NCI-H524 (cell line): ENCODE data around the gene HERC5.
A peak's percentile ranks its signal among the peaks of the same experiment; 100 is the strongest.

ENCODE experiments used
- DNase-seq, 2 experiments: peaks; one replicate each; lab custom pipeline; 2025; lab: John Stamatoyannopoulos, UW

HERC5 gene

GRCh38 chr4:88522702-88523324 lies 65.9 kb downstream of the HERC5 start:
- DNase-seq = peak in 1 of 2 experiments; percentile 19

GRCh38 chr4:88523325-88524129 lies 66.6 kb downstream of the HERC5 start, which contains the start of gene PYURF:
Gene PYURF (minus strand): TSS chr4:88523776. CDS start chr4:88523700, 76 bp downstream.
- DNase-seq = peak; percentile 70 to 81

- no peak for DNase-seq
Observed at GRCh38 chr4:88524171-88524570, 67.3 kb downstream of the HERC5 start.

- DNase-seq = peak in 1 of 2 experiments; percentile 11
Observed at GRCh38 chr4:88526221-88526815, 69.4 kb downstream of the HERC5 start.

- DNase-seq = no peak
Observed at GRCh38 chr4:88527787-88528186, 70.9 kb downstream of the HERC5 start.

- no peak for DNase-seq
Observed at GRCh38 chr4:88528861-88529260, 71.9 kb downstream of the HERC5 start.

- no peak for DNase-seq
Observed at GRCh38 chr4:88531549-88531948, 74.6 kb downstream of the HERC5 start.

- DNase-seq = no peak
Observed at GRCh38 chr4:88533088-88533790, 76.3 kb downstream of the HERC5 start.

GRCh38 chr4:88533937-88534750 lies 77.2 kb downstream of the HERC5 start:
- DNase-seq = no peak

GRCh38 chr4:88535090-88535755 lies 78.3 kb downstream of the HERC5 start:
- DNase-seq = no peak

GRCh38 chr4:88537709-88538108 lies 80.8 kb downstream of the HERC5 start:
- no peak for DNase-seq

GRCh38 chr4:88539322-88540068 lies 82.6 kb downstream of the HERC5 start:
- DNase-seq = peak in 1 of 2 experiments; percentile 39

- DNase-seq = no peak
Observed at GRCh38 chr4:88549815-88550214, 92.9 kb downstream of the HERC5 start.
